ENCODE measurements around the gene SLCO4A1.

Gene SLCO4A1

GRCh38 chr20:62656197-62656918, 14.1 kb downstream of the SLCO4A1 start:
- no peak overlapping the region for H3K4me3 ChIP-seq (ENCODE audit: low read length)
- TF ChIP-seq, protein P1, sequence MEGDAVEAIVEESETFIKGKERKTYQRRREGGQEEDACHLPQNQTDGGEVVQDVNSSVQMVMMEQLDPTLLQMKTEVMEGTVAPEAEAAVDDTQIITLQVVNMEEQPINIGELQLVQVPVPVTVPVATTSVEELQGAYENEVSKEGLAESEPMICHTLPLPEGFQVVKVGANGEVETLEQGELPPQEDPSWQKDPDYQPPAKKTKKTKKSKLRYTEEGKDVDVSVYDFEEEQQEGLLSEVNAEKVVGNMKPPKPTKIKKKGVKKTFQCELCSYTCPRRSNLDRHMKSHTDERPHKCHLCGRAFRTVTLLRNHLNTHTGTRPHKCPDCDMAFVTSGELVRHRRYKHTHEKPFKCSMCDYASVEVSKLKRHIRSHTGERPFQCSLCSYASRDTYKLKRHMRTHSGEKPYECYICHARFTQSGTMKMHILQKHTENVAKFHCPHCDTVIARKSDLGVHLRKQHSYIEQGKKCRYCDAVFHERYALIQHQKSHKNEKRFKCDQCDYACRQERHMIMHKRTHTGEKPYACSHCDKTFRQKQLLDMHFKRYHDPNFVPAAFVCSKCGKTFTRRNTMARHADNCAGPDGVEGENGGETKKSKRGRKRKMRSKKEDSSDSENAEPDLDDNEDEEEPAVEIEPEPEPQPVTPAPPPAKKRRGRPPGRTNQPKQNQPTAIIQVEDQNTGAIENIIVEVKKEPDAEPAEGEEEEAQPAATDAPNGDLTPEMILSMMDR (conservative IDR thresholded peaks at IDR 0.05; ENCODE audit: low read depth, low read length) = no peak
- DNase-seq (ENCODE audit: low read depth) = no peak

DNA sequence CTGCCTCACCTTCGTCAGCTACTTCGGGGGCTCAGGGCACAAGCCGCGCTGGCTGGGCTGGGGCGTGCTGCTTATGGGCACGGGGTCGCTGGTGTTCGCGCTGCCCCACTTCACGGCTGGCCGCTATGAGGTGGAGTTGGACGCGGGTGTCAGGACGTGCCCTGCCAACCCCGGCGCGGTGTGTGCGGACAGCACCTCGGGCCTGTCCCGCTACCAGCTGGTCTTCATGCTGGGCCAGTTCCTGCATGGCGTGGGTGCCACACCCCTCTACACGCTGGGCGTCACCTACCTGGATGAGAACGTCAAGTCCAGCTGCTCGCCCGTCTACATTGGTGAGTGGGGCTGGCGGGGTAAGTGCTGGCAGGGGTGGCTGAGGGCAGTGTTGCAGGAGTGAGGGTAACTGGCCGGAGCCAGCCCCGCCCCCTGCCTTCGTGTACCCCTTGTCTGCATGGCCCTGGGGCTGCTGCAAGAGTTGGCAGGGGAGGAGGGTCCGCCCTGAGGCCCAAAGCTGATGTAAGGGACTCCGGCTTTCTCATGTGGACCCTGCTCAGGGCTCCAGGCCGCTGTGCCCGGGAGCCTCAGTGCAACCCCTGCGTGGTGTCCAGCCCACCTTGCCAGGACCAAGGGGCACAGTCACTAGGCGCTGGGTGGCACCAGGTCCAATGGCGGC, 14.8 kb downstream of the SLCO4A1 start:
- TF ChIP-seq, protein P1 (conservative IDR thresholded peaks at IDR 0.05; ENCODE audit: low read depth, low read length) = no peak
- no peak overlapping the region for H3K4me3 ChIP-seq (ENCODE audit: low read length)
- no peak for DNase-seq (ENCODE audit: low read depth)

GRCh38 chr20:62657589-62657942, 15.3 kb downstream of the SLCO4A1 start:
- H3K4me3 ChIP-seq (ENCODE audit: low read length) = no peak overlapping the region
- TF ChIP-seq, protein P1 (conservative IDR thresholded peaks at IDR 0.05; ENCODE audit: low read depth, low read length) = no peak
- DNase-seq (ENCODE audit: low read depth) = no peak

GRCh38 chr20:62657956-62658355, 15.7 kb downstream of the SLCO4A1 start:
- H3K4me3 ChIP-seq (ENCODE audit: low read length) = no peak overlapping the region
- no peak for DNase-seq (ENCODE audit: low read depth)
- TF ChIP-seq, protein P1 (conservative IDR thresholded peaks at IDR 0.05; ENCODE audit: low read depth, low read length) = no peak

DNA sequence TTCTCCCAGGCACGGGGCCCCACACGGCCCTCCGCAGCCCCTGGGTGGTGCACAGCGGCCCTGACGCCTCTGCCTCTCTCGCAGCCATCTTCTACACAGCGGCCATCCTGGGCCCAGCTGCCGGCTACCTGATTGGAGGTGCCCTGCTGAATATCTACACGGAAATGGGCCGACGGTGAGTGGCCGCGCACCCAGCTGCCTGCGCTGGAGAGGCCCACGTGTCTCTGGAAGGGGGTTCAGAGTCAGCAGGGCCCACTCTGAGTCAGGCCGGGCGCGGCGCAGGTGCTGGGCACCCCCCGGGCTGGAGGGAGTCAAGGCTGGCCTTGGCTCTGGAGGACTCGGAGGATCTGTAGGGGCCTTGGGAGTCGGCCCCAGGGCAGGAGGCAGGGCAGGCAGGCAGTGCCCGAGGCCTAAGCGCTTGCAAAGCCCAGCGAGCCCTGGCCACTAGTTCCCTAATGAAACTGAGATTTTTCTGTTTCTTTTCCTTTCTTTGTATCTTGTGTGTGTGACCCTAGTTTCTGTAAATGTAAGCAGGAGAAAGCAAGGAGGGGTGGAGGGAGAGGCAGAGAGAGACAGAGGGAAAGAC, 16.4 kb downstream of the SLCO4A1 start:
- no peak for DNase-seq (ENCODE audit: low read depth)
- H3K4me3 ChIP-seq (ENCODE audit: low read length) = no peak overlapping the region
- TF ChIP-seq, protein P1 (conservative IDR thresholded peaks at IDR 0.05; ENCODE audit: low read depth, low read length) = no peak

GRCh38 chr20:62659488-62660239, 17.4 kb downstream of the SLCO4A1 start:
- TF ChIP-seq, protein P1 (conservative IDR thresholded peaks at IDR 0.05; ENCODE audit: low read depth, low read length) = no peak
- DNase-seq (ENCODE audit: low read depth) = no peak
- no peak overlapping the region for H3K4me3 ChIP-seq (ENCODE audit: low read length)
